HFFc6 (cell line): ENCODE measurements around the gene UBXN1. TPM values are rescaled to one million over a fixed set of nuclear protein-coding genes. Genes with fewer than 3 reads are reported as not detected.
"Not testable (repeated sequence)": the region's sequence is repeated elsewhere in the genome, so short reads cannot be mapped to it uniquely, and the experiment has no call there.

Experiments
- DNase-seq: peaks from one replicate; pipeline ENCODE4 v3.0.0-alpha.2; 2018
- H3K27ac Mint-ChIP-seq: 2 replicates; pipeline ENCODE4 v1.8.0; 2020; ENCODE audit warnings: mild to moderate bottlenecking, mixed read lengths
- H3K27me3 Mint-ChIP-seq: 2 replicates; pipeline ENCODE4 v1.8.0; 2021; ENCODE audit warnings: mild to moderate bottlenecking, moderate library complexity, mixed read lengths; ENCODE audit not compliant: insufficient read depth
- H3K36me3 Mint-ChIP-seq: 2 replicates; pipeline ENCODE4 v1.8.0; 2021; ENCODE audit warnings: low read depth, mixed read lengths
- H3K4me1 Mint-ChIP-seq: 2 replicates; pipeline ENCODE4 v1.8.0; 2020; ENCODE audit warnings: low read depth, mixed read lengths
- H3K4me3 Mint-ChIP-seq: 2 replicates; pipeline ENCODE4 v1.8.0; 2020; ENCODE audit warnings: mild to moderate bottlenecking, moderate library complexity, mixed read lengths
- H3K9me3 Mint-ChIP-seq: 2 replicates; pipeline ENCODE4 v1.8.0; 2020; ENCODE audit warnings: mild to moderate bottlenecking, mixed read lengths
- CTCF ChIP-seq: fragments of 200-600 bp; sonication (generic); IDR thresholded peaks from 2 replicates; pipeline ENCODE4 v1.5.0; 2021; ENCODE audit warnings: antibody characterized with exemption, mild to moderate bottlenecking
- total RNA-seq, 6 experiments: library from RNA; stranded (reverse); fragmentation: NEBNext Ultra II Directional; extraction: Animal tissue kit (Norgen Biotek cat#: 25700); gene quantifications; 2 replicates in 1 of 6; 3 replicates in 5 of 6; pipeline ENCODE4 v1.2.3, GENCODE V29; 2021

The UBXN1 gene
- total RNA-seq, 6 experiments from 2014 or later = 85.2 to 114 (median 96.5) TPM

- TF ChIP-seq CTCF = no peak
Observed at GRCh38 chr11:62677156-62677555, 1.7 kb downstream of the UBXN1 start.

GRCh38 chr11:62676698-62677097 is 2.2 kb downstream of the UBXN1 start:
- Mint-ChIP-seq H3K4me1 (peaks cover 42% of the 10 kb centered on the region), H3K36me3 (peaks cover 16% of the 10 kb centered on the region), H3K4me3 (no peak overlapping the region; the same call in 1 of the 2 replicates), H3K27ac (peak overlapping the region; percentile 2), H3K27me3 (peaks cover 4% of the 10 kb centered on the region; the same call in 1 of the 2 replicates), H3K9me3 (no peaks in the 10 kb centered on the region)
- DNase-seq = no peak
- no peak for TF ChIP-seq CTCF

More at GRCh38 chr11:62677156-62677555, 1.7 kb downstream of the UBXN1 start:
- peaks cover 16% of the 10 kb centered on the region for H3K36me3 Mint-ChIP-seq
- no peaks in the 10 kb centered on the region for H3K9me3 Mint-ChIP-seq
- H3K27me3 Mint-ChIP-seq = peaks cover 4% of the 10 kb centered on the region; the same call in 1 of the 2 replicates
- H3K4me1 Mint-ChIP-seq = peaks cover 38% of the 10 kb centered on the region
- peak overlapping the region; percentile 91 for H3K4me3 Mint-ChIP-seq
- H3K27ac Mint-ChIP-seq = peak overlapping the region; percentile 2; the same call in 1 of the 2 replicates
- DNase-seq = no peak

GRCh38 chr11:62675415-62675814 is 3.5 kb downstream of the UBXN1 start:
- H3K27ac Mint-ChIP-seq, H3K4me3 Mint-ChIP-seq, H3K27me3 Mint-ChIP-seq, H3K9me3 Mint-ChIP-seq, DNase-seq: not testable (repeated sequence)
- H3K36me3 Mint-ChIP-seq = peaks cover 25% of the 10 kb centered on the region
- peaks cover 42% of the 10 kb centered on the region for H3K4me1 Mint-ChIP-seq

- TF ChIP-seq CTCF = no peak
- Mint-ChIP-seq H3K27ac (peak overlapping the region; percentile 97; the same call in 1 of the 2 replicates), H3K4me1 (peaks cover 51% of the 10 kb centered on the region), H3K9me3 (no peaks in the 10 kb centered on the region), H3K36me3 (peaks cover 25% of the 10 kb centered on the region), H3K4me3 (peak overlapping the region; percentile 99; the same call in 1 of the 2 replicates), H3K27me3 (peaks cover 4% of the 10 kb centered on the region; the same call in 1 of the 2 replicates)
- no peak for DNase-seq
Observed at GRCh38 chr11:62673196-62673525, 5.7 kb downstream of the UBXN1 start.

- no peaks in the 10 kb centered on the region for H3K9me3 Mint-ChIP-seq
- H3K27me3 Mint-ChIP-seq = peaks cover 1% of the 10 kb centered on the region; the same call in 1 of the 2 replicates
- H3K27ac Mint-ChIP-seq = peak within 1 kb of the TSS; percentile 97
- H3K4me1 Mint-ChIP-seq = peaks cover 45% of the 10 kb centered on the region
- H3K36me3 Mint-ChIP-seq = peaks cover 21% of the 10 kb centered on the region
- no peak for TF ChIP-seq CTCF
- H3K4me3 Mint-ChIP-seq = peak within 1 kb of the TSS; percentile 99
- peak; percentile 84 for DNase-seq
Observed at GRCh38 chr11:62671608-62672389, 7.1 kb downstream of the UBXN1 start, which contains the start of the genes LBHD1 and UQCC3. Gene LBHD1, minus strand, starts transcription at chr11:62672267. Its CDS starts 2,236 bp downstream, at chr11:62670031. Gene UQCC3, plus strand, starts transcription at chr11:62671673. Its CDS starts 73 bp downstream, at chr11:62671746.

GRCh38 chr11:62671236-62671607 is 7.7 kb downstream of the UBXN1 start:
- no peak for TF ChIP-seq CTCF
- DNase-seq = no peak
- H3K4me3 Mint-ChIP-seq = peak overlapping the region; percentile 99
- peak overlapping the region; percentile 97 for H3K27ac Mint-ChIP-seq
- peaks cover 50% of the 10 kb centered on the region for H3K4me1 Mint-ChIP-seq
- peaks cover 26% of the 10 kb centered on the region for H3K36me3 Mint-ChIP-seq
- no peaks in the 10 kb centered on the region for H3K9me3 Mint-ChIP-seq
- peaks cover 1% of the 10 kb centered on the region; the same call in 1 of the 2 replicates for H3K27me3 Mint-ChIP-seq
